Ectodermal cell (in vitro differentiated cells): ENCODE measurements around the gene AKR7A2.
"Not testable (repeated sequence)": the region's sequence is repeated elsewhere in the genome, so short reads cannot be mapped to it uniquely, and the experiment has no call there.

ENCODE experiments used
- H3K27ac ChIP-seq: 2 replicates; pipeline ENCODE4 v1.7.0; 2013; ENCODE audit warnings: mild to moderate bottlenecking, low read depth, low read length; ENCODE audit not compliant: insufficient read depth, poor library complexity, severe bottlenecking
- H3K27me3 ChIP-seq: 2 replicates; pipeline ENCODE4 v1.7.0; 2013; ENCODE audit warnings: mild to moderate bottlenecking, low read length; ENCODE audit not compliant: insufficient read depth, control insufficient read depth, poor library complexity, severe bottlenecking
- H3K36me3 ChIP-seq: one replicate; pipeline ENCODE4 v1.7.0; 2013; ENCODE audit warnings: low read length; ENCODE audit not compliant: control insufficient read depth, insufficient read depth
- H3K4me1 ChIP-seq: one replicate; pipeline ENCODE4 v1.7.0; 2013; ENCODE audit warnings: low read length; ENCODE audit not compliant: control insufficient read depth, insufficient read depth
- H3K4me3 ChIP-seq: 2 replicates; pipeline ENCODE4 v1.7.0; 2013; ENCODE audit warnings: low read depth, low read length, control low read depth; ENCODE audit not compliant: insufficient read depth
- H3K9me3 ChIP-seq: 2 replicates; pipeline ENCODE4 v1.7.0; 2013; ENCODE audit warnings: mild to moderate bottlenecking, low read length, moderate library complexity; ENCODE audit not compliant: control insufficient read depth
- WGBS, 2 experiments: methylation state at CpG; one replicate each; pipeline ENCODE4 v1.1.7; 2013; ENCODE audit warnings: missing lambda C conversion rate in 2 of 2; 5-methylcytosine and 5-hydroxymethylcytosine counted together

Gene AKR7A2

DNA sequence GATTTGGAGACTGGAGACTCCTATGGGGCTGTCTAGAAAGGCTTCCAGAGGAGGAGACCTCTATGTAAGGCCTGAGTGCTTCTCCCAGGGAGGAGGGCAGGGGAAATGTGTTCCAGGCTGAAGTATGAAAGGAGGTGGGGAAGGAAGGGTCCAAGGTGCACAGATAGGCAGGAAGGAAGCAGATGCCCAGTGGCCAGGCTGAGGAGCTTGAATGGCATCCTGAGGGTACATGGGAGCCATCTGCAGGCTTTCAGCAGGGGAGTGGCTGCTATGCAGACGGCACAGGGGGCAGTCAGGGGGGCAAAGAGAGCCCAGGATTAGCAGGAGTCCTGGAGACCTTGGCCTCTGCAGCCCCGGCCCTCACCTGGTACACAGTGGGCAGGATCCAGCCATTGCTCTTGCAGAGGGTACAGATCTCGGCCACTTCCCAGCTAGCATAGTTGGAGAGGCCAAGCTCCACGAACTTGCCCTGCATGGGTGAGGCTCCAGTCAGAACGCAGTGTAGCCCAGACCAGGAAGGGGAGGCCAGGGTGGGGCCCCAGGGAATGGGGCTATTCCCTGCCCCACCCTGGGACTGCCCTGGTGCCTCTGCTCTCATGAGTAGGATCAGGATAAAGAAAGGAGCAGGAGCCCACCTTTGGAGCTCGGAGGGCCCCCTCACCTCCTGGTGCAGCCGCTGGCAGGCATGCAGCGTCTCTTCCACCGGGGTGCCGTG, 4.0 kb downstream of the AKR7A2 start:
- WGBS, 2 experiments: 94% methylated on average over 10 of the region's 10 CpGs
- H3K4me3 ChIP-seq: no peak overlapping the region
- H3K27me3 ChIP-seq: no peaks in the 10 kb centered on the region
- H3K36me3 ChIP-seq: peaks cover 42% of the 10 kb centered on the region
- no peak overlapping the region for H3K27ac ChIP-seq
- peaks cover 2% of the 10 kb centered on the region for H3K4me1 ChIP-seq
- no peaks in the 10 kb centered on the region for H3K9me3 ChIP-seq

DNA sequence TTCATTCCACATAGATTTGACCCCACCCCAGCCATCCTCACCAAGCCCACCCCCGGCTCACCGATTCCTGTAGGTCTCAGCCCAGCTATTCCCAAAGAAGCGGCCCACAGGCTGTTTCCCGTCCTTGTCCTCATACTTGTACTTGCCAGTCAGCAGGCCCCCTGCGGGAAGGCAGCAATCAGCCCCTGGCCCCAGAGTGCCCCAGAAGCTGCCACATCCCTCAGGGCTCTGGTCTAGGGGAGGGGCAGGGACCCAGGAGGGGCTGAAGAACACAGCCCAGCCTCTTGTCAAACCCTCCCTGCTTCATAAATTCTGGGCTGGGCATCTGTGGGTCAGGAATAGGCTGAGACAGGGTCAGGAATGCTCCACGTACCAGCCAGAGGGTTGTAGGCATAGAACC, 5.0 kb downstream of the AKR7A2 start:
- peaks cover 42% of the 10 kb centered on the region for H3K36me3 ChIP-seq
- no peaks in the 10 kb centered on the region for H3K27me3 ChIP-seq
- H3K4me3 ChIP-seq: no peak overlapping the region
- H3K27ac ChIP-seq: no peak overlapping the region
- no peaks in the 10 kb centered on the region for H3K4me1 ChIP-seq
- WGBS, 2 experiments: 95 to 98% methylated on average over 6 of the region's 6 CpGs
- H3K9me3 ChIP-seq: no peaks in the 10 kb centered on the region

DNA sequence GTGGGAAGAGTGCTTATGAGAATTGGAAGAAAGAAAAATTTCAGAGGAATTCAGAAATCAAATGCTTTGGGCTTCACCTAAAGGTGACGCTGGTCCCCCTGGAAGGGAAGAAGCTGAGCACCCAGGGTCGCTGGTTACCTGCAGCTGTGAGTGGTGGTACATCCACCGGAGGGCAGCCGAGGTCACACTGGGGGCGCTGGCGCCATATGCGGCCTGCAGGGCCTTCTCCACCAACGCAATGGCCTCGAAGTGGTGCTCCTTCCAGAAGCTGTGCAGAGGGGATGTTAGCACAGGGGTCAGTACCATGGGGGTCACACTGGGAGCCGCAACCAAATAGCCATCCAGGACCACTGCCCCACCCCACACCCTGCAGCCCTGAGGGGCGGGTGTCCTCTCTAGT, 6.1 kb downstream of the AKR7A2 start:
- WGBS, 2 experiments: 94 to 95% methylated on average over 11 of the region's 11 CpGs
- Histone ChIP-seq H3K27me3 (no peaks in the 10 kb centered on the region), H3K36me3 (peaks cover 42% of the 10 kb centered on the region), H3K27ac (no peak overlapping the region), H3K4me3 (no peak overlapping the region), H3K9me3 (no peaks in the 10 kb centered on the region), H3K4me1 (no peaks in the 10 kb centered on the region)

- H3K27me3 ChIP-seq, H3K4me3 ChIP-seq, H3K4me1 ChIP-seq, H3K9me3 ChIP-seq, H3K27ac ChIP-seq: not testable (repeated sequence)
- peaks cover 42% of the 10 kb centered on the region for H3K36me3 ChIP-seq
- WGBS, 2 experiments: 94 to 96% methylated on average over 10 of the region's 10 CpGs
These were observed 7.9 kb downstream of the AKR7A2 start for GRCh38 chr1:19304081-19304480.

DNA sequence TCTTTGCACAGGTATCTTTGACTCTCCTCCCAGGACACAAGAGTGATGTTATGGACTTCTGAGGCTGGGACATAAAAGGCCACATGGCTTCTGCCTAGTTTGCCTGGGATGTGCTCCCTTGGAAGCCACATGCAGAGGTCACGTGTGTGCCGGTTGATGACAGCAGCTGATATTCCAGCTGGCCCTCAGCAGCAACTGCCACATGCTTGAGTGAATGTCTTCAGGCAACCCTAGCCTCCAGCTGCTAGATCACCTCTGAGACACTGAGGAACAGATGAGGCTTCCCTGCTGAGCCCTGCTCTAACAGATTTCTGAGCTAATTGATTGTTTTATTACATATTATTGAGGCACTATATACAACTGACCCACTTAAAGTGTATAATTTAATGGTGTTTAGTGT, 11.7 kb downstream of the AKR7A2 start:
- H3K27ac ChIP-seq: no peak overlapping the region
- no peaks in the 10 kb centered on the region for H3K27me3 ChIP-seq
- WGBS, 2 experiments: 94 to 97% methylated on average over 2 of the region's 2 CpGs
- H3K36me3 ChIP-seq: peaks cover 13% of the 10 kb centered on the region
- H3K9me3 ChIP-seq: no peaks in the 10 kb centered on the region
- no peak overlapping the region for H3K4me3 ChIP-seq
- no peaks in the 10 kb centered on the region for H3K4me1 ChIP-seq

DNA sequence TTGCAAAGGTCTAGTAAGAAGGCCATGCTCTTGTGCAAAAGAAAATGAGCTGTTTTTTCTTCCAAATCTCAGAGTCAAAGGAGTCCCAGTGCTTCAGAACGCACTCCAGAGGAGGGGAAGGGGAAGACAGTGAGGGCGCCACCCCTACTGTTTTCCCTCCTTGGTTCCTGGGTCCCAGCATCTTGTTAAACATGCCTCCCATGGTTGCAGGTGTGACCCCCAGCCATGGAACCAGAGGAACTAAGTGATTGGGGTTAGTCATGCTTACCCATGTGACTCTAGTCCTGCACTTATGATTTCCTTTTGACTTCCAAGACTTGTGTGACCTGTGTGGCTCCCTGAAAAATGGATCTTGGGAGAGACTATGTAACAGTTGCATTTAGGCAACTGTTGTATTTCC, 17.3 kb downstream of the AKR7A2 start:
- Histone ChIP-seq H3K9me3 (no peaks in the 10 kb centered on the region), H3K27me3 (peaks cover 10% of the 10 kb centered on the region), H3K27ac (no peak overlapping the region), H3K4me3 (no peak overlapping the region), H3K4me1 (no peaks in the 10 kb centered on the region), H3K36me3 (no peaks in the 10 kb centered on the region)
- 94 to 97% methylated on average over 2 of the region's 2 CpGs for WGBS, 2 experiments

- H3K27ac ChIP-seq: no peak overlapping the region
- H3K4me3 ChIP-seq: peak overlapping the region; percentile 34
- H3K9me3 ChIP-seq: no peaks in the 10 kb centered on the region
- H3K27me3 ChIP-seq: peaks cover 31% of the 10 kb centered on the region
- no peaks in the 10 kb centered on the region for H3K36me3 ChIP-seq
- WGBS, 2 experiments: 67 to 77% methylated on average over 2 of the region's 2 CpGs
- peaks cover 6% of the 10 kb centered on the region for H3K4me1 ChIP-seq
These were observed 22.7 kb downstream of the AKR7A2 start for GRCh38 chr1:19289244-19289643.

- not testable (repeated sequence) for H3K36me3 ChIP-seq, H3K4me1 ChIP-seq, H3K9me3 ChIP-seq, H3K27ac ChIP-seq
- Histone ChIP-seq H3K27me3 (peaks cover 31% of the 10 kb centered on the region), H3K4me3 (peak within 1 kb of the TSS; percentile 34)
- 23 to 25% methylated on average over 63 to 64 of the region's 82 CpGs for WGBS, 2 experiments
These were observed 23.4 kb downstream of the AKR7A2 start, which contains the start of gene AKR7A3 for GRCh38 chr1:19288324-19289241. Gene AKR7A3 (minus strand): TSS chr1:19288770. CDS start chr1:19288709, 61 bp downstream.

DNA sequence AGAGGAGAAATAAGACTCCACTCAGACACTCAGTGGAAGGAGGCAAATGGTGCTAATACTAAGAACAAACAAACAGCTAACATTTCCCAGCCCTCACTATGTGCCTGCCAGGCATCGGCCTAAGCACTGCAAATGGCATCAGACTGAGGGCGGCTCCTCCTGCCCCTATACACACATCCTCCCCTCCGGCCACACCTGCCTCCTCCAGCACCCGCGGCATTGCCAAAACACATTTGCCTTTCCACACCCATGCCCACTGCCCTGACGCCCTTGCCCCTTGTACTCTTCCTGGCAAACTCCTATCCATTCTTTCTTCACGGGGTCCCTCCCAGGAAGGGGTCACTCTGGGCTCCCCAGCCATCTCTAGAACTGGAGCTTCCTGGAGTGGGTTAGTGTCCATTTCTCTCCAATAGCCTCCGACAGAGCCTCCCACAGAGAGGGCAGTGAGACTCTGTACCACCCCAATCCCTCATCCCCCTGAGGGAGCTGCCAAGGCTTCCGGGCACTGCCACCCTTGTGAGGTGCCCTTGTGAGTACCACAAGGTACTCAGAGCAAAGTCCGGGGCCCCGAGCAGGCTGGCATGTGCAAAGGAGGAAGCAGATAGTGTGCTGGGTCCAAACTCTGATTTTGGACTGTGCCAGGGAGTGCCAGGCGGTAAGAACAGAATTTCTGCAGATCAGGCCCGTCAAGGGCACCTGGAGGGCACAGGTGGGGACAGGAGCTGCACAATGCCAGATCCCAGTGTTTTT, 24.3 kb downstream of the AKR7A2 start:
- Histone ChIP-seq H3K4me3 (no peak overlapping the region), H3K36me3 (no peaks in the 10 kb centered on the region), H3K4me1 (peaks cover 6% of the 10 kb centered on the region), H3K27ac (no peak overlapping the region), H3K27me3 (peaks cover 31% of the 10 kb centered on the region), H3K9me3 (no peaks in the 10 kb centered on the region)
- WGBS, 2 experiments: 92 to 93% methylated on average over 13 of the region's 13 CpGs

GRCh38 chr1:19285807-19286206, 26.1 kb downstream of the AKR7A2 start:
- not testable (repeated sequence) for H3K36me3 ChIP-seq, H3K4me3 ChIP-seq, H3K4me1 ChIP-seq, H3K27ac ChIP-seq, H3K9me3 ChIP-seq
- 72 to 82% methylated on average over 3 of the region's 3 CpGs for WGBS, 2 experiments
- H3K27me3 ChIP-seq: peaks cover 31% of the 10 kb centered on the region
